C4-2B (cell line): Measurements from ENCODE around the gene HMBS.

Source experiments
- ZFX ChIP-seq: fragments of 450-650 bp; IDR thresholded peaks from 2 replicates; pipeline ENCODE4 v1.6.1; 2017
- TF ChIP-seq, protein P1 (sequence below): fragments of 450-650 bp; conservative IDR thresholded peaks from 2 replicates; pipeline ENCODE4 v1.5.1; 2017; ENCODE audit warnings: mild to moderate bottlenecking

DNA sequence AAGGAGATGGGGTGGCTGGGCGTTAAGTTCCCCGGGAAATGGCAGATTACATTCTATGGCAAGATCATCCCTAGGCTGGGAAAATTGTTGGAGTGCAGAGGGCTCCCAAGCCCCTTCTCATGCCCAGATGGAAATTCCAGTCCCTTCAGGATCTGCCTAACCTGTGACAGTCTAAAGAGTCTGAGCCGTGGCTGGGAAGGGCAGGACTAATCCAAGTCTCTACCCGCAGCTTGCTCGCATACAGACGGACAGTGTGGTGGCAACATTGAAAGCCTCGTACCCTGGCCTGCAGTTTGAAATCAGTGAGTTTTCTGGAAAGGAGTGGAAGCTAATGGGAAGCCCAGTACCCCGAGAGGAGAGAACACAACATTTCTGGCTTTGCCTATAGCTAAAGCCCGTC is 3.7 kb downstream of the HMBS start:
- TF ChIP-seq, protein P1, sequence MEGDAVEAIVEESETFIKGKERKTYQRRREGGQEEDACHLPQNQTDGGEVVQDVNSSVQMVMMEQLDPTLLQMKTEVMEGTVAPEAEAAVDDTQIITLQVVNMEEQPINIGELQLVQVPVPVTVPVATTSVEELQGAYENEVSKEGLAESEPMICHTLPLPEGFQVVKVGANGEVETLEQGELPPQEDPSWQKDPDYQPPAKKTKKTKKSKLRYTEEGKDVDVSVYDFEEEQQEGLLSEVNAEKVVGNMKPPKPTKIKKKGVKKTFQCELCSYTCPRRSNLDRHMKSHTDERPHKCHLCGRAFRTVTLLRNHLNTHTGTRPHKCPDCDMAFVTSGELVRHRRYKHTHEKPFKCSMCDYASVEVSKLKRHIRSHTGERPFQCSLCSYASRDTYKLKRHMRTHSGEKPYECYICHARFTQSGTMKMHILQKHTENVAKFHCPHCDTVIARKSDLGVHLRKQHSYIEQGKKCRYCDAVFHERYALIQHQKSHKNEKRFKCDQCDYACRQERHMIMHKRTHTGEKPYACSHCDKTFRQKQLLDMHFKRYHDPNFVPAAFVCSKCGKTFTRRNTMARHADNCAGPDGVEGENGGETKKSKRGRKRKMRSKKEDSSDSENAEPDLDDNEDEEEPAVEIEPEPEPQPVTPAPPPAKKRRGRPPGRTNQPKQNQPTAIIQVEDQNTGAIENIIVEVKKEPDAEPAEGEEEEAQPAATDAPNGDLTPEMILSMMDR, result no peak
- no peak for TF ChIP-seq ZFX
